ENCODE results near the gene NPEPL1.
"Not testable (repeated sequence)": the region's sequence is repeated elsewhere in the genome, so short reads cannot be mapped to it uniquely, and the experiment has no call there.

GRCh38 chr20:58757647-58758046 lies 65.0 kb downstream of the NPEPL1 start:
- TF ChIP-seq POLR2A (IDR thresholded peaks at IDR 0.05; ENCODE audit: low read length); GATA1 (IDR thresholded peaks at IDR 0.05; ENCODE audit: low read depth, low read length): not testable (repeated sequence)
